GM12878 (cell line): ENCODE results near the gene RANBP17.

Experiments used
- ATF7 ChIP-seq: fragments of 450-650 bp; IDR thresholded peaks from 2 replicates; pipeline ENCODE4 v1.6.1; 2016; ENCODE audit warnings: low read depth, mild to moderate bottlenecking
- BACH1 ChIP-seq: fragments of 450-650 bp; IDR thresholded peaks from 2 replicates; pipeline ENCODE4 v1.6.1; 2017; ENCODE audit warnings: mild to moderate bottlenecking, borderline replicate concordance
- EP300 ChIP-seq, 2 experiments: fragments of 150-350 bp in 1 of 2; IDR thresholded peaks; 2 replicates each; pipeline ENCODE4 v1.6.1; 2011 to 2012; ENCODE audit warnings: low read depth in 2 of 2, low read length in 2 of 2, borderline replicate concordance in 1 of 2, improper control_type of control experiment in 1 of 2, inconsistent platforms in 1 of 2; ENCODE audit not compliant: control insufficient read depth in 1 of 2
- HCFC1 ChIP-seq: fragments of 150-350 bp; IDR thresholded peaks from 2 replicates; pipeline ENCODE4 v1.6.1; 2014; ENCODE audit warnings: low read length
- HDAC6 ChIP-seq: fragments of 200-600 bp; sonication (generic); IDR thresholded peaks from one replicate; pipeline ENCODE4 v1.8.0; 2017; ENCODE audit warnings: antibody characterized with exemption; ENCODE audit not compliant: unreplicated experiment
- JUND ChIP-seq: IDR thresholded peaks from 2 replicates; pipeline ENCODE4 v1.6.1; 2012; ENCODE audit warnings: low read depth, mild to moderate bottlenecking, low read length, improper control_type of control experiment, moderate library complexity
- POLR2A ChIP-seq: IDR thresholded peaks from 2 replicates; pipeline ENCODE4 v1.6.1; 2011; ENCODE audit warnings: low read depth, mild to moderate bottlenecking, low read length
- REST ChIP-seq: IDR thresholded peaks from 2 replicates; pipeline ENCODE4 v1.6.1; 2012; ENCODE audit warnings: mild to moderate bottlenecking, low read depth, low read length
- YY1 ChIP-seq: IDR thresholded peaks from 2 replicates; pipeline ENCODE4 v1.6.1; 2011; ENCODE audit warnings: low read depth, mild to moderate bottlenecking, low read length
- ZNF217 ChIP-seq: fragments of 450-650 bp; IDR thresholded peaks from 2 replicates; pipeline ENCODE4 v1.6.1; 2017; ENCODE audit warnings: antibody characterized with exemption, mild to moderate bottlenecking
- TF ChIP-seq, protein P1 (sequence below), 3 experiments: IDR thresholded peaks in 2 of 3; conservative IDR thresholded peaks in 1 of 3; 2 replicates each; pipeline ENCODE4 v1.5.1; 2011; ENCODE audit warnings: low read depth in 3 of 3, low read length in 3 of 3, mild to moderate bottlenecking in 3 of 3, control low read depth in 2 of 3, moderate library complexity in 2 of 3, inconsistent platforms in 1 of 3, mixed read lengths in 1 of 3; ENCODE audit not compliant: control insufficient read depth in 2 of 3, insufficient read depth in 1 of 3; ENCODE audit errors: extremely low read depth in 1 of 3
- TF ChIP-seq, protein P2 (sequence below): fragments of 450-650 bp; IDR thresholded peaks from 2 replicates; pipeline ENCODE4 v1.6.1; 2017; ENCODE audit warnings: mild to moderate bottlenecking
- TF ChIP-seq, protein P3 (sequence below): fragments of 450-650 bp; IDR thresholded peaks from 2 replicates; pipeline ENCODE4 v1.6.1; 2017; ENCODE audit warnings: mild to moderate bottlenecking, moderate library complexity
- TF ChIP-seq, protein P4 (sequence below): fragments of 450-650 bp; IDR thresholded peaks from 2 replicates; pipeline ENCODE4 v1.6.1; 2016; ENCODE audit warnings: mild to moderate bottlenecking, moderate library complexity, borderline replicate concordance

DNA sequence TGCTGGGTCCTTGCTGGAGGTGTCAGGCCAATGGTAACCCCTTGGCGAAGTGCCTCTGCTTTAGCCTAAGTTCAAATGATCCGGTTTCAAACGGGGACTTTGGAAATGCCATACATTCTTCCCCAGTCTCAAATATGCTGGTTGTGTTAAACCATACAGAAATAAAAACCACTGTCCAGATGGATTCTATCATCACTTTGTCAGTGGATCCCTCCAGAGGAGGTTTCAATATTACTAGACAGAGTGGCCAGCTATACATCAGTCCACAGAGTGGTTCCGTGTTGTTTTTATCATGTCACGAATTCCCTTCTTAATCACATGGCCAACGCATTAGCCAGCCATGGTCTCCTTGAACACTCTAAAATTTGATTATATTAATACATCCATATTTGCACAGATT is 7.3 kb upstream of the RANBP17 start:
- no peak for TF ChIP-seq POLR2A
- TF ChIP-seq EP300 (IDR thresholded peaks at IDR 0.05; ENCODE audit: borderline replicate concordance in 1 of 2, control insufficient read depth in 1 of 2, low read depth in 2 of 2, low read length in 2 of 2) = no peak
- no peak for TF ChIP-seq REST
- no peak for TF ChIP-seq ATF7
- no peak for TF ChIP-seq HDAC6
- TF ChIP-seq, protein P1, sequence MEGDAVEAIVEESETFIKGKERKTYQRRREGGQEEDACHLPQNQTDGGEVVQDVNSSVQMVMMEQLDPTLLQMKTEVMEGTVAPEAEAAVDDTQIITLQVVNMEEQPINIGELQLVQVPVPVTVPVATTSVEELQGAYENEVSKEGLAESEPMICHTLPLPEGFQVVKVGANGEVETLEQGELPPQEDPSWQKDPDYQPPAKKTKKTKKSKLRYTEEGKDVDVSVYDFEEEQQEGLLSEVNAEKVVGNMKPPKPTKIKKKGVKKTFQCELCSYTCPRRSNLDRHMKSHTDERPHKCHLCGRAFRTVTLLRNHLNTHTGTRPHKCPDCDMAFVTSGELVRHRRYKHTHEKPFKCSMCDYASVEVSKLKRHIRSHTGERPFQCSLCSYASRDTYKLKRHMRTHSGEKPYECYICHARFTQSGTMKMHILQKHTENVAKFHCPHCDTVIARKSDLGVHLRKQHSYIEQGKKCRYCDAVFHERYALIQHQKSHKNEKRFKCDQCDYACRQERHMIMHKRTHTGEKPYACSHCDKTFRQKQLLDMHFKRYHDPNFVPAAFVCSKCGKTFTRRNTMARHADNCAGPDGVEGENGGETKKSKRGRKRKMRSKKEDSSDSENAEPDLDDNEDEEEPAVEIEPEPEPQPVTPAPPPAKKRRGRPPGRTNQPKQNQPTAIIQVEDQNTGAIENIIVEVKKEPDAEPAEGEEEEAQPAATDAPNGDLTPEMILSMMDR (IDR thresholded peaks at IDR 0.05 in 2 of 3, conservative IDR thresholded peaks at IDR 0.05 in 1 of 3; ENCODE audit: control insufficient read depth in 2 of 3, extremely low read depth in 1 of 3, insufficient read depth in 1 of 3, low read depth in 3 of 3, low read length in 3 of 3) = no peak
- TF ChIP-seq YY1 = no peak
- TF ChIP-seq, protein P2, sequence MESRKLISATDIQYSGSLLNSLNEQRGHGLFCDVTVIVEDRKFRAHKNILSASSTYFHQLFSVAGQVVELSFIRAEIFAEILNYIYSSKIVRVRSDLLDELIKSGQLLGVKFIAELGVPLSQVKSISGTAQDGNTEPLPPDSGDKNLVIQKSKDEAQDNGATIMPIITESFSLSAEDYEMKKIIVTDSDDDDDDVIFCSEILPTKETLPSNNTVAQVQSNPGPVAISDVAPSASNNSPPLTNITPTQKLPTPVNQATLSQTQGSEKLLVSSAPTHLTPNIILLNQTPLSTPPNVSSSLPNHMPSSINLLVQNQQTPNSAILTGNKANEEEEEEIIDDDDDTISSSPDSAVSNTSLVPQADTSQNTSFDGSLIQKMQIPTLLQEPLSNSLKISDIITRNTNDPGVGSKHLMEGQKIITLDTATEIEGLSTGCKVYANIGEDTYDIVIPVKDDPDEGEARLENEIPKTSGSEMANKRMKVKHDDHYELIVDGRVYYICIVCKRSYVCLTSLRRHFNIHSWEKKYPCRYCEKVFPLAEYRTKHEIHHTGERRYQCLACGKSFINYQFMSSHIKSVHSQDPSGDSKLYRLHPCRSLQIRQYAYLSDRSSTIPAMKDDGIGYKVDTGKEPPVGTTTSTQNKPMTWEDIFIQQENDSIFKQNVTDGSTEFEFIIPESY = no peak
- no peak for TF ChIP-seq ZNF217
- TF ChIP-seq, protein P3, sequence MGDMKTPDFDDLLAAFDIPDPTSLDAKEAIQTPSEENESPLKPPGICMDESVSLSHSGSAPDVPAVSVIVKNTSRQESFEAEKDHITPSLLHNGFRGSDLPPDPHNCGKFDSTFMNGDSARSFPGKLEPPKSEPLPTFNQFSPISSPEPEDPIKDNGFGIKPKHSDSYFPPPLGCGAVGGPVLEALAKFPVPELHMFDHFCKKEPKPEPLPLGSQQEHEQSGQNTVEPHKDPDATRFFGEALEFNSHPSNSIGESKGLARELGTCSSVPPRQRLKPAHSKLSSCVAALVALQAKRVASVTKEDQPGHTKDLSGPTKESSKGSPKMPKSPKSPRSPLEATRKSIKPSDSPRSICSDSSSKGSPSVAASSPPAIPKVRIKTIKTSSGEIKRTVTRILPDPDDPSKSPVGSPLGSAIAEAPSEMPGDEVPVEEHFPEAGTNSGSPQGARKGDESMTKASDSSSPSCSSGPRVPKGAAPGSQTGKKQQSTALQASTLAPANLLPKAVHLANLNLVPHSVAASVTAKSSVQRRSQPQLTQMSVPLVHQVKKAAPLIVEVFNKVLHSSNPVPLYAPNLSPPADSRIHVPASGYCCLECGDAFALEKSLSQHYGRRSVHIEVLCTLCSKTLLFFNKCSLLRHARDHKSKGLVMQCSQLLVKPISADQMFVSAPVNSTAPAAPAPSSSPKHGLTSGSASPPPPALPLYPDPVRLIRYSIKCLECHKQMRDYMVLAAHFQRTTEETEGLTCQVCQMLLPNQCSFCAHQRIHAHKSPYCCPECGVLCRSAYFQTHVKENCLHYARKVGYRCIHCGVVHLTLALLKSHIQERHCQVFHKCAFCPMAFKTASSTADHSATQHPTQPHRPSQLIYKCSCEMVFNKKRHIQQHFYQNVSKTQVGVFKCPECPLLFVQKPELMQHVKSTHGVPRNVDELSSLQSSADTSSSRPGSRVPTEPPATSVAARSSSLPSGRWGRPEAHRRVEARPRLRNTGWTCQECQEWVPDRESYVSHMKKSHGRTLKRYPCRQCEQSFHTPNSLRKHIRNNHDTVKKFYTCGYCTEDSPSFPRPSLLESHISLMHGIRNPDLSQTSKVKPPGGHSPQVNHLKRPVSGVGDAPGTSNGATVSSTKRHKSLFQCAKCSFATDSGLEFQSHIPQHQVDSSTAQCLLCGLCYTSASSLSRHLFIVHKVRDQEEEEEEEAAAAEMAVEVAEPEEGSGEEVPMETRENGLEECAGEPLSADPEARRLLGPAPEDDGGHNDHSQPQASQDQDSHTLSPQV = no peak
- no peak for TF ChIP-seq BACH1
- TF ChIP-seq, protein P4, sequence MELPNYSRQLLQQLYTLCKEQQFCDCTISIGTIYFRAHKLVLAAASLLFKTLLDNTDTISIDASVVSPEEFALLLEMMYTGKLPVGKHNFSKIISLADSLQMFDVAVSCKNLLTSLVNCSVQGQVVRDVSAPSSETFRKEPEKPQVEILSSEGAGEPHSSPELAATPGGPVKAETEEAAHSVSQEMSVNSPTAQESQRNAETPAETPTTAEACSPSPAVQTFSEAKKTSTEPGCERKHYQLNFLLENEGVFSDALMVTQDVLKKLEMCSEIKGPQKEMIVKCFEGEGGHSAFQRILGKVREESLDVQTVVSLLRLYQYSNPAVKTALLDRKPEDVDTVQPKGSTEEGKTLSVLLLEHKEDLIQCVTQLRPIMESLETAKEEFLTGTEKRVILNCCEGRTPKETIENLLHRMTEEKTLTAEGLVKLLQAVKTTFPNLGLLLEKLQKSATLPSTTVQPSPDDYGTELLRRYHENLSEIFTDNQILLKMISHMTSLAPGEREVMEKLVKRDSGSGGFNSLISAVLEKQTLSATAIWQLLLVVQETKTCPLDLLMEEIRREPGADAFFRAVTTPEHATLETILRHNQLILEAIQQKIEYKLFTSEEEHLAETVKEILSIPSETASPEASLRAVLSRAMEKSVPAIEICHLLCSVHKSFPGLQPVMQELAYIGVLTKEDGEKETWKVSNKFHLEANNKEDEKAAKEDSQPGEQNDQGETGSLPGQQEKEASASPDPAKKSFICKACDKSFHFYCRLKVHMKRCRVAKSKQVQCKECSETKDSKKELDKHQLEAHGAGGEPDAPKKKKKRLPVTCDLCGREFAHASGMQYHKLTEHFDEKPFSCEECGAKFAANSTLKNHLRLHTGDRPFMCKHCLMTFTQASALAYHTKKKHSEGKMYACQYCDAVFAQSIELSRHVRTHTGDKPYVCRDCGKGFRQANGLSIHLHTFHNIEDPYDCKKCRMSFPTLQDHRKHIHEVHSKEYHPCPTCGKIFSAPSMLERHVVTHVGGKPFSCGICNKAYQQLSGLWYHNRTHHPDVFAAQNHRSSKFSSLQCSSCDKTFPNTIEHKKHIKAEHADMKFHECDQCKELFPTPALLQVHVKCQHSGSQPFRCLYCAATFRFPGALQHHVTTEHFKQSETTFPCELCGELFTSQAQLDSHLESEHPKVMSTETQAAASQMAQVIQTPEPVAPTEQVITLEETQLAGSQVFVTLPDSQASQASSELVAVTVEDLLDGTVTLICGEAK = no peak
- TF ChIP-seq JUND = no peak
- no peak for TF ChIP-seq HCFC1
